ENCODE results near the gene FASN. TPM values are rescaled to one million over a fixed set of nuclear protein-coding genes. Genes with fewer than 3 reads are reported as not detected.

Gene FASN
- total RNA-seq, 6 experiments from 2014 or later = 108 to 138 (median 112) TPM

GRCh38 chr17:82098939-82099763 is 1.1 kb upstream of the FASN start:
- Mint-ChIP-seq H3K27ac (peak overlapping the region; percentile 74), H3K4me3 (peak overlapping the region; percentile 61), H3K27me3 (ENCODE audit: insufficient read depth) (no peaks in the 10 kb centered on the region), H3K4me1 (ENCODE audit: low read depth) (no peaks in the 10 kb centered on the region), H3K9me3 (no peaks in the 10 kb centered on the region), H3K36me3 (ENCODE audit: low read depth) (no peaks in the 10 kb centered on the region)
- no peak for DNase-seq
- TF ChIP-seq CTCF (IDR thresholded peaks at IDR 0.05) = no peak

- Mint-ChIP-seq H3K9me3 (no peaks in the 10 kb centered on the region), H3K27ac (no peak overlapping the region), H3K36me3 (ENCODE audit: low read depth) (no peaks in the 10 kb centered on the region), H3K27me3 (ENCODE audit: insufficient read depth) (no peaks in the 10 kb centered on the region), H3K4me3 (peak overlapping the region; percentile 62), H3K4me1 (ENCODE audit: low read depth) (no peaks in the 10 kb centered on the region)
- no peak for TF ChIP-seq CTCF (IDR thresholded peaks at IDR 0.05)
- DNase-seq = no peak
These were observed 192 bp downstream of the FASN start for GRCh38 chr17:82097919-82098168.

- no peaks in the 10 kb centered on the region for H3K27me3 Mint-ChIP-seq (ENCODE audit: insufficient read depth)
- no peaks in the 10 kb centered on the region for H3K9me3 Mint-ChIP-seq
- peak overlapping the region; percentile 78 for H3K4me3 Mint-ChIP-seq
- peak; percentile 31 for DNase-seq
- no peaks in the 10 kb centered on the region for H3K4me1 Mint-ChIP-seq (ENCODE audit: low read depth)
- H3K36me3 Mint-ChIP-seq (ENCODE audit: low read depth) = no peaks in the 10 kb centered on the region
- TF ChIP-seq CTCF (IDR thresholded peaks at IDR 0.05) = no peak
- H3K27ac Mint-ChIP-seq = no peak overlapping the region
These were observed 685 bp downstream of the FASN start for GRCh38 chr17:82097184-82097918.

GRCh38 chr17:82096709-82097183 is 1.3 kb downstream of the FASN start:
- no peak overlapping the region for H3K27ac Mint-ChIP-seq

More at GRCh38 chr17:82096709-82097183, 1.3 kb downstream of the FASN start:
- no peak for DNase-seq
- Mint-ChIP-seq H3K36me3 (ENCODE audit: low read depth) (no peaks in the 10 kb centered on the region), H3K27me3 (ENCODE audit: insufficient read depth) (no peaks in the 10 kb centered on the region), H3K9me3 (no peaks in the 10 kb centered on the region), H3K4me3 (peak overlapping the region; percentile 78), H3K4me1 (ENCODE audit: low read depth) (no peaks in the 10 kb centered on the region)
- no peak for TF ChIP-seq CTCF (IDR thresholded peaks at IDR 0.05)

All from HFFc6 (cell line).